GM12878 (cell line): ENCODE data around the gene GRK5. TPM values are rescaled to one million over a fixed set of nuclear protein-coding genes. Genes with fewer than 3 reads are reported as not detected.

Experiments used
- ATAC-seq: fragments of 200-7000 bp; cut with Tn5 transposase; 3 replicates; pipeline ENCODE4 v1.9.1; 2020; ENCODE audit warnings: mild to moderate bottlenecking, moderate library complexity
- BruUV-seq: library from RNA; stranded (reverse); fragments of 400-500 nt; replicated peaks from 2 replicates; lab custom pipeline; 2021; lab: Mats Ljungman, UMichigan
- CTCF ChIA-PET: fragments of 300-600 bp; sonication (Branson Sonifier 250); formaldehyde crosslinking; extraction: SDS; loops from one replicate; lab custom pipeline; 2021; ENCODE audit warnings: inconsistent platforms; lab: Yijun Ruan, JAX
- POLR2A ChIA-PET: fragments of 350-600 bp; formaldehyde crosslinking; extraction: SDS; loops from one replicate; lab custom pipeline; 2021; ENCODE audit warnings: inconsistent platforms; lab: Charles Lee
- RAD21 ChIA-PET: fragments of 300-600 bp; sonication (Branson Sonifier 250); formaldehyde crosslinking; loops from one replicate; lab custom pipeline; 2023; ENCODE audit warnings: antibody characterized with exemption; ENCODE audit not compliant: unreplicated experiment; lab: Charles Lee
- SMC1A ChIA-PET: fragments of 300-600 bp; sonication (Branson Sonifier 250); formaldehyde crosslinking; loops from one replicate; lab custom pipeline; 2023; ENCODE audit not compliant: unreplicated experiment, uncharacterized antibody; lab: Charles Lee
- DNase-seq: peaks from one replicate; pipeline ENCODE4 v3.0.0-alpha.2; 2011; ENCODE audit warnings: low read depth, low spot score
- FAIRE-seq: peaks from 3 replicates; lab custom pipeline; 2011; peaks lifted over from hg19 to GRCh38; lab: Jason Lieb, UNC
- H2AFZ ChIP-seq: 2 replicates; pipeline ENCODE4 v1.6.0; 2011; ENCODE audit warnings: low read depth, low read length, control low read depth; ENCODE audit not compliant: control insufficient read depth
- H3K27ac ChIP-seq: 2 replicates; pipeline ENCODE4 v1.5.1; 2011; ENCODE audit warnings: control low read depth; ENCODE audit not compliant: control insufficient read depth, insufficient read depth
- H3K27me3 ChIP-seq, 2 experiments: replicated peaks in 1 of 2; 2 replicates each; pipeline versions ENCODE4 v1.6.0 to v1.6.1; 2011; ENCODE audit warnings: low read length in 1 of 2; ENCODE audit not compliant: control insufficient read depth in 2 of 2, insufficient read depth in 2 of 2
- H3K36me3 ChIP-seq, 2 experiments: 2 replicates each; pipeline ENCODE4 v1.5.1; 2011; ENCODE audit warnings: low read length in 1 of 2; ENCODE audit not compliant: control insufficient read depth in 2 of 2, insufficient read depth in 2 of 2
- H3K4me1 ChIP-seq: 2 replicates; pipeline ENCODE4 v1.6.1; 2011; ENCODE audit warnings: mild to moderate bottlenecking, low read length, moderate library complexity, mixed read lengths; ENCODE audit not compliant: control insufficient read depth, insufficient read depth
- H3K4me2 ChIP-seq: 2 replicates; pipeline ENCODE4 v1.6.0; 2011; ENCODE audit warnings: control low read depth; ENCODE audit not compliant: control insufficient read depth, insufficient read depth
- H3K4me3 ChIP-seq: fragments of 200-600 bp; sonication (generic); 2 replicates; pipeline ENCODE4 v1.5.1; 2016
- H3K79me2 ChIP-seq: 2 replicates; pipeline ENCODE4 v1.6.0; 2011; ENCODE audit warnings: low read length; ENCODE audit not compliant: control insufficient read depth, insufficient read depth
- H3K9ac ChIP-seq: 2 replicates; pipeline ENCODE4 v1.8.0; 2011; ENCODE audit warnings: low read length, control low read depth, mixed read lengths; ENCODE audit not compliant: control insufficient read depth, insufficient read depth
- H3K9me3 ChIP-seq: replicated peaks from 3 replicates; pipeline ENCODE4 v1.5.1; 2011; ENCODE audit warnings: mild to moderate bottlenecking, low read length; ENCODE audit not compliant: control insufficient read depth, insufficient read depth
- H4K20me1 ChIP-seq: 2 replicates; pipeline ENCODE4 v1.6.0; 2011; ENCODE audit not compliant: control insufficient read depth, insufficient read depth
- EZH2 ChIP-seq: IDR thresholded peaks from 2 replicates; pipeline ENCODE4 v1.6.1; 2012; ENCODE audit warnings: low read depth, mild to moderate bottlenecking, control low read depth, inconsistent platforms, low read length, borderline replicate concordance; ENCODE audit not compliant: control insufficient read depth
- IKZF1 ChIP-seq: fragments of 450-650 bp; conservative IDR thresholded peaks from 2 replicates; pipeline ENCODE4 v1.6.1; 2017; ENCODE audit warnings: antibody characterized with exemption, mild to moderate bottlenecking
- IKZF2 ChIP-seq, 2 experiments: fragments of 450-650 bp; IDR thresholded peaks; 2 replicates each; pipeline ENCODE4 v1.6.1; 2017; ENCODE audit warnings: mild to moderate bottlenecking in 2 of 2, moderate library complexity in 2 of 2
- JUNB ChIP-seq: IDR thresholded peaks from 2 replicates; pipeline ENCODE4 v1.6.1; 2016; ENCODE audit warnings: antibody characterized with exemption, mild to moderate bottlenecking
- NR2F1 ChIP-seq: fragments of 450-650 bp; conservative IDR thresholded peaks from 2 replicates; pipeline ENCODE4 v1.6.1; 2017; ENCODE audit warnings: mild to moderate bottlenecking
- SMC3 ChIP-seq: IDR thresholded peaks from 2 replicates; pipeline ENCODE4 v1.6.1; 2011; ENCODE audit warnings: low read length, improper control_type of control experiment, borderline replicate concordance
- STAT1 ChIP-seq: fragments of 450-650 bp; conservative IDR thresholded peaks from 2 replicates; pipeline ENCODE4 v1.6.1; 2014; ENCODE audit warnings: antibody characterized with exemption, mild to moderate bottlenecking
- TARDBP ChIP-seq: IDR thresholded peaks from 2 replicates; pipeline ENCODE4 v1.6.1; 2016; ENCODE audit warnings: borderline replicate concordance
- ZNF622 ChIP-seq: fragments of 450-650 bp; IDR thresholded peaks from 2 replicates; pipeline ENCODE4 v1.6.1; 2017; ENCODE audit warnings: mild to moderate bottlenecking, inconsistent platforms
- ZZZ3 ChIP-seq: IDR thresholded peaks from 2 replicates; pipeline ENCODE4 v1.6.1; 2011; ENCODE audit warnings: low read depth; ENCODE audit not compliant: control insufficient read depth, insufficient read length
- WGBS: methylation state at CpG from one replicate; pipeline ENCODE4 v1.1.6; 2016; ENCODE audit warnings: low lambda C conversion rate; ENCODE audit not compliant: insufficient replicate concordance, insufficient coverage; ENCODE audit errors: missing lambda C conversion rate; 5-methylcytosine and 5-hydroxymethylcytosine counted together
- in situ Hi-C: fragments of 300-500 bp; cut with MboI; formaldehyde crosslinking; loops from 9 replicates; pipeline ENCODE4 v1.14.3; 2018; ENCODE audit warnings: mixed read lengths
- intact Hi-C: fragments of 100-400 bp; cut with micrococcal nuclease; formaldehyde crosslinking; loops from one replicate; pipeline ENCODE4 v1.14.2; 2022; ENCODE audit not compliant: unreplicated experiment
- polyA plus RNA-seq, 11 experiments: library from polyadenylated mRNA; depleted of rRNA in 4 of 11; unstranded in 6 of 11; stranded (reverse) in 5 of 11; fragments of >200 nt; fragmentation: Nextera tagmentation in 4 of 11; fragmentation: Illumina TruSeq in 1 of 11; extraction: Ambion mirVana in 4 of 11; extraction: Trizol in 1 of 11; gene quantifications; 1 replicate in 1 of 11; 2 replicates in 10 of 11; pipeline versions ENCODE4 v1.2.1 to v1.2.3, GENCODE V29; 2011 to 2016; ENCODE audit warnings: inconsistent platforms in 2 of 11, missing spikeins in 2 of 11, low read depth in 1 of 11
- total RNA-seq, 4 experiments: library from RNA; depleted of rRNA in 3 of 4; stranded (reverse); fragments of >200 nt in 3 of 4; fragmentation: Illumina TruSeq in 1 of 4; extraction: Trizol in 1 of 4; gene quantifications; 2 replicates each; pipeline versions ENCODE4 v1.2.1 to v1.2.3, GENCODE V29; 2013 to 2021
- TF ChIP-seq, protein P1 (sequence below): fragments of 450-650 bp; IDR thresholded peaks from 2 replicates; pipeline ENCODE4 v1.6.1; 2017; ENCODE audit warnings: mild to moderate bottlenecking, moderate library complexity
- TF ChIP-seq, protein P2 (sequence below): fragments of 450-650 bp; formaldehyde crosslinking; IDR thresholded peaks from 2 replicates; pipeline ENCODE4 v1.4.0; 2020; ENCODE audit warnings: mild to moderate bottlenecking, moderate library complexity
- TF ChIP-seq, protein P3 (sequence below): fragments of 450-650 bp; IDR thresholded peaks from 2 replicates; pipeline ENCODE4 v1.6.1; 2016; ENCODE audit warnings: mild to moderate bottlenecking

The GRK5 gene
- total and polyA plus RNA-seq, 10 of the 15 experiments (the other 5 are each of a cell fraction or from before 2014, with no cell fraction given): 0.11 to 22.1 (median 10.0) TPM

DNA sequence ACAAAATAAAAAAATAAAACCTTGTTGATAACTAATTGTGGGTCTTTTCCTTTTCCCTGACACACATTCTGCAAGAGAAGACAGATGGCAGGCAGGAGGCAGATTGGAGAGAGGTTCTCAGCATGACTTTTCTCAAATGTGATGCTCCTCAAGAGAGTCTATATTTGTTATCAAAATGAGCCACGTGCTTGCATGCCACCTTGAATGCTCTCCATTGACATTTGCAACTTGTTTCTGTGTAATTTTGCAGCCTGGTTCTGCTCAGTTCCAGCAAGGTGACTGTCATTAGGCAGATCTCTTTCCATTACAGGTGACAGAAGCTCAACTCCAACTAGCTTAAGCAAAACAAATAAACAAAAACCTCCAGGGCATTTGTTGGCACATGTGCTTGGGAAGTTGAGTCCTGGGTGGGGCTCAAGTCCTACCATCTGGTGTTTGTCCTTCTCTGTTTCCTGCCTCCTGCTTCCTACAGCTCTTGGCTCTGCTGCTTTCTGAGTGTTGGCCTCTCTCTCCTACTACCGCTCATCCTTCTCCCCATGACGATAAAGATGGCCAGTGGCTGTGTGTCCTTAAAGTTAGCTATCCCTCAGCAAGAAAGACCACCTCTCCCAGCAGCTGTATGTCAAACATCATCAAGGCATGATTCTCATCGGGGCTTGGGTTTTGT lies 56.7 kb downstream of the GRK5 start:
- no peaks in the 10 kb centered on the region for H3K9me3 ChIP-seq
- no peak overlapping the region for H3K4me3 ChIP-seq
- H3K9ac ChIP-seq: no peak overlapping the region
- ChIA-PET SMC1A (no interaction called here), POLR2A (interaction anchor here (1.1 kb wide), 1 partner anchor 9 kb away, joined by 3 read pairs; no protein-coding TSS in a partner anchor), RAD21 (no interaction called here), CTCF (interaction anchor here (1.2 kb wide), 2 partner anchors 19 to 65 kb away, joined by 3 read pairs; no protein-coding TSS in a partner anchor)
- H3K4me2 ChIP-seq: no peak overlapping the region
- no peak for ATAC-seq
- no peak for DNase-seq
- BruUV-seq: no TSS peak
- no peak overlapping the region for H2AFZ ChIP-seq
- no peak overlapping the region for H3K27ac ChIP-seq
- H3K79me2 ChIP-seq: no peaks in the 10 kb centered on the region; the same call in none of the 2 replicates
- in situ Hi-C loops (no loop called here), intact Hi-C loops (no loop called here)
- peaks cover 10% of the 10 kb centered on the region for H3K4me1 ChIP-seq
- no peaks in the 10 kb centered on the region for H3K27me3 ChIP-seq
- FAIRE-seq: no peak
- H4K20me1 ChIP-seq: no peaks in the 10 kb centered on the region
- no peaks in the 10 kb centered on the region; a peak in 1 of 4 replicates for H3K36me3 ChIP-seq
- 74% methylated on average over 4 of the region's 4 CpGs for WGBS
- TF ChIP-seq IKZF1: no peak
- TF ChIP-seq TARDBP: no peak
- TF ChIP-seq, protein P1, sequence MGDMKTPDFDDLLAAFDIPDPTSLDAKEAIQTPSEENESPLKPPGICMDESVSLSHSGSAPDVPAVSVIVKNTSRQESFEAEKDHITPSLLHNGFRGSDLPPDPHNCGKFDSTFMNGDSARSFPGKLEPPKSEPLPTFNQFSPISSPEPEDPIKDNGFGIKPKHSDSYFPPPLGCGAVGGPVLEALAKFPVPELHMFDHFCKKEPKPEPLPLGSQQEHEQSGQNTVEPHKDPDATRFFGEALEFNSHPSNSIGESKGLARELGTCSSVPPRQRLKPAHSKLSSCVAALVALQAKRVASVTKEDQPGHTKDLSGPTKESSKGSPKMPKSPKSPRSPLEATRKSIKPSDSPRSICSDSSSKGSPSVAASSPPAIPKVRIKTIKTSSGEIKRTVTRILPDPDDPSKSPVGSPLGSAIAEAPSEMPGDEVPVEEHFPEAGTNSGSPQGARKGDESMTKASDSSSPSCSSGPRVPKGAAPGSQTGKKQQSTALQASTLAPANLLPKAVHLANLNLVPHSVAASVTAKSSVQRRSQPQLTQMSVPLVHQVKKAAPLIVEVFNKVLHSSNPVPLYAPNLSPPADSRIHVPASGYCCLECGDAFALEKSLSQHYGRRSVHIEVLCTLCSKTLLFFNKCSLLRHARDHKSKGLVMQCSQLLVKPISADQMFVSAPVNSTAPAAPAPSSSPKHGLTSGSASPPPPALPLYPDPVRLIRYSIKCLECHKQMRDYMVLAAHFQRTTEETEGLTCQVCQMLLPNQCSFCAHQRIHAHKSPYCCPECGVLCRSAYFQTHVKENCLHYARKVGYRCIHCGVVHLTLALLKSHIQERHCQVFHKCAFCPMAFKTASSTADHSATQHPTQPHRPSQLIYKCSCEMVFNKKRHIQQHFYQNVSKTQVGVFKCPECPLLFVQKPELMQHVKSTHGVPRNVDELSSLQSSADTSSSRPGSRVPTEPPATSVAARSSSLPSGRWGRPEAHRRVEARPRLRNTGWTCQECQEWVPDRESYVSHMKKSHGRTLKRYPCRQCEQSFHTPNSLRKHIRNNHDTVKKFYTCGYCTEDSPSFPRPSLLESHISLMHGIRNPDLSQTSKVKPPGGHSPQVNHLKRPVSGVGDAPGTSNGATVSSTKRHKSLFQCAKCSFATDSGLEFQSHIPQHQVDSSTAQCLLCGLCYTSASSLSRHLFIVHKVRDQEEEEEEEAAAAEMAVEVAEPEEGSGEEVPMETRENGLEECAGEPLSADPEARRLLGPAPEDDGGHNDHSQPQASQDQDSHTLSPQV: no peak
- TF ChIP-seq, protein P2, sequence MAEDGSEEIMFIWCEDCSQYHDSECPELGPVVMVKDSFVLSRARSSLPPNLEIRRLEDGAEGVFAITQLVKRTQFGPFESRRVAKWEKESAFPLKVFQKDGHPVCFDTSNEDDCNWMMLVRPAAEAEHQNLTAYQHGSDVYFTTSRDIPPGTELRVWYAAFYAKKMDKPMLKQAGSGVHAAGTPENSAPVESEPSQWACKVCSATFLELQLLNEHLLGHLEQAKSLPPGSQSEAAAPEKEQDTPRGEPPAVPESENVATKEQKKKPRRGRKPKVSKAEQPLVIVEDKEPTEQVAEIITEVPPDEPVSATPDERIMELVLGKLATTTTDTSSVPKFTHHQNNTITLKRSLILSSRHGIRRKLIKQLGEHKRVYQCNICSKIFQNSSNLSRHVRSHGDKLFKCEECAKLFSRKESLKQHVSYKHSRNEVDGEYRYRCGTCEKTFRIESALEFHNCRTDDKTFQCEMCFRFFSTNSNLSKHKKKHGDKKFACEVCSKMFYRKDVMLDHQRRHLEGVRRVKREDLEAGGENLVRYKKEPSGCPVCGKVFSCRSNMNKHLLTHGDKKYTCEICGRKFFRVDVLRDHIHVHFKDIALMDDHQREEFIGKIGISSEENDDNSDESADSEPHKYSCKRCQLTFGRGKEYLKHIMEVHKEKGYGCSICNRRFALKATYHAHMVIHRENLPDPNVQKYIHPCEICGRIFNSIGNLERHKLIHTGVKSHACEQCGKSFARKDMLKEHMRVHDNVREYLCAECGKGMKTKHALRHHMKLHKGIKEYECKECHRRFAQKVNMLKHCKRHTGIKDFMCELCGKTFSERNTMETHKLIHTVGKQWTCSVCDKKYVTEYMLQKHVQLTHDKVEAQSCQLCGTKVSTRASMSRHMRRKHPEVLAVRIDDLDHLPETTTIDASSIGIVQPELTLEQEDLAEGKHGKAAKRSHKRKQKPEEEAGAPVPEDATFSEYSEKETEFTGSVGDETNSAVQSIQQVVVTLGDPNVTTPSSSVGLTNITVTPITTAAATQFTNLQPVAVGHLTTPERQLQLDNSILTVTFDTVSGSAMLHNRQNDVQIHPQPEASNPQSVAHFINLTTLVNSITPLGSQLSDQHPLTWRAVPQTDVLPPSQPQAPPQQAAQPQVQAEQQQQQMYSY (CRISPR knock-in tag): no peak
- no peak for TF ChIP-seq ZZZ3
- no peak for TF ChIP-seq NR2F1
- no peak for TF ChIP-seq IKZF2 (IDR thresholded peaks at IDR 0.05)
- no peak for TF ChIP-seq EZH2
- TF ChIP-seq STAT1: no peak
- TF ChIP-seq JUNB: no peak
- TF ChIP-seq, protein P3, sequence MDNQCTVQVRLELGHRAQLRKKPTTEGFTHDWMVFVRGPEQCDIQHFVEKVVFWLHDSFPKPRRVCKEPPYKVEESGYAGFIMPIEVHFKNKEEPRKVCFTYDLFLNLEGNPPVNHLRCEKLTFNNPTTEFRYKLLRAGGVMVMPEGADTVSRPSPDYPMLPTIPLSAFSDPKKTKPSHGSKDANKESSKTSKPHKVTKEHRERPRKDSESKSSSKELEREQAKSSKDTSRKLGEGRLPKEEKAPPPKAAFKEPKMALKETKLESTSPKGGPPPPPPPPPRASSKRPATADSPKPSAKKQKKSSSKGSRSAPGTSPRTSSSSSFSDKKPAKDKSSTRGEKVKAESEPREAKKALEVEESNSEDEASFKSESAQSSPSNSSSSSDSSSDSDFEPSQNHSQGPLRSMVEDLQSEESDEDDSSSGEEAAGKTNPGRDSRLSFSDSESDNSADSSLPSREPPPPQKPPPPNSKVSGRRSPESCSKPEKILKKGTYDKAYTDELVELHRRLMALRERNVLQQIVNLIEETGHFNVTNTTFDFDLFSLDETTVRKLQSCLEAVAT: no peak
- no peak for TF ChIP-seq ZNF622
- no peak for TF ChIP-seq SMC3
